AG20443 (cell line): Measurements from ENCODE around the gene KCNK18.

Experiments
- DNase-seq: peaks from one replicate; pipeline ENCODE4 v3.0.0; 2012; ENCODE audit warnings: low spot score, mixed read lengths

KCNK18 gene

DNA sequence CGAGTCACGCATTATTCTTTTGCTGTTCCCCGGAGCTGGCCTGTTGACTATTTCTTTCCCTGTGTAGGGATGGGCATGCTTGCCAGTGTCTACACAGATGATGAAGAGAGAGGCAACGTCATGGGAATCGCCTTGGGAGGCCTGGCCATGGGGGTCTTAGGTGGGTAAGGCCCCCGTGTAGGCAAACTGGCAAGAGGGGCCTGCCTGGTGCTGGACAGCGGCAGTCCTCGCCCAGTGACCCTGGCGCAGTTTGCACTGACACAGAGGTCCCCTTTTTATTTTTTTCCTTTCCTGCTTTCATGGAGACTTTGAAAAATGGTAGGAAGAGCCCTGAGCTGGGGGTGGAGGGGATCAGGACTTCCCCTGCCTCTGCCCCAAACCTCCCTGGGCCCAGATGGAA lies 57.0 kb downstream of the KCNK18 start:
- no peak for DNase-seq

DNA sequence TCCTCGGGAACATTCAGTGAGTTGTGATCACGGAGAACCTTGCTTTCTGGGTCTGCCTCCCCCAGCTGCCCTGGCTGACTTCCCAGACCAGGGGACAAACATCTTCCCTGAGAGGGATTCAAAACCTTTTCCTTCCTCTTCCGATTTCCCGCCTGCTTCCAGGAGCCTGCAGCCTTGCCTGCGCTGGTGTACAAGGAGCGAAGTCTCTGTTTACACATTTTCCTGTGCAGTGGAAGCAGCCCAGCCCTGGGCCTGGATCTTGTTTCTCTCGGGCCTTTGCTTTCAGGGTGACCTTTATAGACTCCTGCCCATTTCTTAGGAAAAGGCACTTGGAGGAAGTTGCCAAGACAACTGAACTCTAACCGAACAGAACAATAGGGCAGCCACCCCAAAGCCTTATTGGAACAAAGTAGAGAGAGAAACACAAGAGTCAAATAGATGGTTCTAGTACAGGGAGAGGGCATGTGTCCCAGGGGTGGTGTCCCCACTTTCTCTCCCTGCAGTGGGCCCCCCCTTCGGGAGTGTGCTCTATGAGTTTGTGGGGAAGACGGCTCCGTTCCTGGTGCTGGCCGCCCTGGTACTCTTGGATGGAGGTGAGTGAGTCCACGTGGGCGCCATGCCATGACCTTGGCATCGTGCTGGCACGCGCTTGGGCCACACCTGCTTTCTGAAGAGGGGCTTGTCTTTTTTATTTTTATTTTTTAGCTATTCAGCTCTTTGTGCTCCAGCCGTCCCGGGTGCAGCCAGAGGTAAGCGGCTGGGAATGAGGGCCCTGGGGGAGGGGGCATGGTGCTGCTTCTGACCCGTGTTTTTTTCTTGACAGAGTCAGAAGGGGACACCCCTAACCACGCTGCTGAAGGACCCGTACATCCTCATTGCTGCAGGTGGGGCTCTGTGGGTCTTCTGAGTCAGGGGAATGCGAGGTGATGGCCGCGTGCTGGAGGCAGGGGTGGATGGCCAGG lies 57.8 kb downstream of the KCNK18 start:
- DNase-seq = no peak

DNA sequence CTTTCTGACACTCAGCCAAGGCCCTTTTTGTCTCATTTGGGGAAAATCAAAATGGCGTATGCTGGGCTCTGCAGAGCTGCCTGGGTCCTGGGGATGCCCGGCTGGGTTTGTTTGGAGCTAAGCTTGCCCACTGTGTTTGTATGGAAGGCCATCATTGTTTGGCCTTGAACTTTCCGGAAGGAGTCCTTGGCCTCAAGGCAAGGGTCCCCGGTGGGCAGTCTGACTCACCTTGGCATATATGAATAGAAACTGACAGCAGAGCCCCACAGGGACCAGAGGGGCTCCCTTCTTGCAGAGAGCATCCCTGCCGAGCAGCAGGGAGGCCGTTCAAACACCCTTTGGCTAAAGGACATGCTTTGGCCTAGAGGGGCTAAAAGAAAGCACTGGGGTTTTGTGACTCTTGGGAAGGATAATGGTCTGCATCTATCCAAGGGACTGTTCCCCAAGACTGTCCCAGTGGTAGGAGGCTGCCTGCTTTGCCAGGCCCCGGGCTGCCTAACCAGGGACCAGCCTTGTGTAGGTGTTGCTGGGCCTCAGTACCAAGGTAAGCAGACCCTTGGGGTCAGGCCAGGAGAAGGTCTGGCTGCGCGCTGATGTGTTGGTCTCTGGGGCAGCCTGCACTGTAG lies 58.7 kb downstream of the KCNK18 start:
- DNase-seq = no peak

DNA sequence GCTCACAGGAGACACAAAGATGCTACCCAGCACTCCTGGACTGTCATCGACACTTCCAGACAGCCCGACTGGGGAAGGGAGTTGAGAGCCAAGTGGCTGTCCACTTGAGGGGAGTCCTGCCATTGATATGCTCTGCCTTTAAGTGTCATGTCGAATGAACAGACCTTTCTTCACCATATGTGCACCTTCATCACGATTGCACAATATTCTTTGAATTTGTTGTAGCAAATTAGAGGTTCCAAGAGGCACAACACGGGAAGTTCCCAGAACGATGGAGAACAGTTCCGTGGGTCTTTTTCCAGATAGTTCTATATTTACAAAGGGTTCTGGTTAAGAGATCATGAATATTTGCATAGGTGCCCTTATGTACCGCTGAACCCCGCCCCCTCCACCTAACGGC lies 59.6 kb downstream of the KCNK18 start:
- DNase-seq = no peak

- no peak for DNase-seq
Measured at GRCh38 chr10:117257721-117258120, 60.4 kb downstream of the KCNK18 start.

GRCh38 chr10:117259279-117259678 lies 62.0 kb downstream of the KCNK18 start:
- no peak for DNase-seq
